GM11168 (cell line): ENCODE results near the gene ARHGAP21.
"Not testable (repeated sequence)": the region's sequence is repeated elsewhere in the genome, so short reads cannot be mapped to it uniquely, and the experiment has no call there.

Experiments
- in situ Hi-C: fragments of 300-500 bp; cut with MboI; formaldehyde crosslinking; loops from one replicate; pipeline ENCODE4 v1.12.0; 2022; ENCODE audit warnings: low sequenced_read_pairs; ENCODE audit not compliant: unreplicated experiment

The ARHGAP21 gene

GRCh38 chr10:24690961-24691512, 32.6 kb downstream of the ARHGAP21 start:
- in situ Hi-C loops, result no loop called here

- in situ Hi-C loops, result no loop called here
Measured at GRCh38 chr10:24685958-24686540, 37.6 kb downstream of the ARHGAP21 start.

GRCh38 chr10:24683554-24683953, 40.1 kb downstream of the ARHGAP21 start:
- in situ Hi-C loops, result no loop called here

GRCh38 chr10:24681572-24682088, 42.1 kb downstream of the ARHGAP21 start:
- in situ Hi-C loops, result no loop called here

- in situ Hi-C loops, result no loop called here
Measured at GRCh38 chr10:24680647-24681524, 42.8 kb downstream of the ARHGAP21 start.

- in situ Hi-C loops, result no loop called here
Measured at GRCh38 chr10:24678757-24679156, 44.9 kb downstream of the ARHGAP21 start.

- in situ Hi-C loops, result no loop called here
Measured at GRCh38 chr10:24674892-24675632, 48.6 kb downstream of the ARHGAP21 start.

- in situ Hi-C loops, result no loop called here
Measured at GRCh38 chr10:24670964-24671670, 52.6 kb downstream of the ARHGAP21 start.

- in situ Hi-C loops, result no loop called here
Measured at GRCh38 chr10:24669285-24669852, 54.3 kb downstream of the ARHGAP21 start.

- in situ Hi-C loops, result no loop called here
Measured at GRCh38 chr10:24668247-24668646, 55.4 kb downstream of the ARHGAP21 start.

- in situ Hi-C loops, result no loop called here
Measured at GRCh38 chr10:24664991-24665390, 58.7 kb downstream of the ARHGAP21 start.

GRCh38 chr10:24661376-24661775, 62.3 kb downstream of the ARHGAP21 start:
- in situ Hi-C loops, result no loop called here

- in situ Hi-C loops, result not testable (repeated sequence)
Measured at GRCh38 chr10:24658319-24658718, 65.4 kb downstream of the ARHGAP21 start.

GRCh38 chr10:24656326-24656725, 67.4 kb downstream of the ARHGAP21 start:
- in situ Hi-C loops, result not testable (repeated sequence)

GRCh38 chr10:24652381-24652957, 71.2 kb downstream of the ARHGAP21 start:
- in situ Hi-C loops, result no loop called here

- in situ Hi-C loops, result no loop called here
Measured at GRCh38 chr10:24651923-24652322, 71.8 kb downstream of the ARHGAP21 start.

- in situ Hi-C loops, result no loop called here
Measured at GRCh38 chr10:24650669-24651391, 72.9 kb downstream of the ARHGAP21 start.

- in situ Hi-C loops, result loop anchor here (25.0 kb wide), 2 partner anchors 317 to 442 kb away; partner anchors contain the start of gene PRTFDC1
Measured at GRCh38 chr10:24645784-24646183, 77.9 kb downstream of the ARHGAP21 start.
